GM12872 (cell line): Measurements from ENCODE around the gene FAM135A.

Source experiments
- TF ChIP-seq, protein P1 (sequence below): IDR thresholded peaks from 3 replicates; pipeline ENCODE4 v1.5.1; 2011; ENCODE audit warnings: low read depth, mild to moderate bottlenecking, low read length, moderate library complexity; ENCODE audit not compliant: insufficient read depth

The FAM135A gene

DNA sequence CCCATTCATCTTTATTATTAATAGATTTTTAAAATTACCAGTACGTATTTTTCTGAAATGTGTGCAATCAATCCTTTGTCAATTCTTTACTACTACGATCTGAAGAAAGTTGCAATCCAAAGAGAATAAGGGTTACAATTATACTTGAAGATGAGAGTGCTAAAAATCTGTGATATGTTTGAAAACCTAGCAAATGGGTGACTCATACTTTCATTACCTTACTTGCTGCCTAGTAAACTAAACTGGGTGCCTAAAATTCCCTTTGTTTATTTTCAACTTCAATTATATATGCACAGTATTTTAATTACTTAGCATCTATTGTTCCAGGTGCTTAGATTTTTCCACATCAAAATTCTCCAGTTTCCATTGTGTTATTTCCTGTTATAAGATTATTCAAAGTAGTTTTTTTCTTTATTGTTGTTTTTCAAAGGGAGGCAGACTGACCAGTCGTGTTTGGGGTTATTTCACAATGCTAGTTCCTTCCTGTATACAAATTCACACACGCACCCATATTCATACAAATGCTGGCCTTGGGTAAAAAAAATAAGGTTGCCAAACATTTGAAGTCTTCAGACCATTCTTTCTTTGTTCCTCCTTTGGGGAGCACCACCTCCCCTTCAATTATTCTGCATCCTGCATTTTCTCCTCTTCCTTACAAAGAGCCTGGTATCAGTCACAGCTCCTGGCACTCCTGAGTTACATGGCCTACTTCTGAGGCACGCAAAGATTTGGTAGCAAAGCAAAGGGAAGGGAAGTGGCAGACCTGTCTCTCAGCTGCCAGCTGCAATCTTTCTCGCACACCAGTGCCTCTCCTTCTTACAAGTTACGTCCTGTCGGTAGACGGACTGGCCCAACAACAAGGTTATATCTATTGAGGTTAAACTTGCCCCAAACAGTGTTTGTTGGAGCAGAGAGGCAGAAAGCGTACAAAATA, 16.2 kb upstream of the FAM135A start:
- TF ChIP-seq, protein P1, sequence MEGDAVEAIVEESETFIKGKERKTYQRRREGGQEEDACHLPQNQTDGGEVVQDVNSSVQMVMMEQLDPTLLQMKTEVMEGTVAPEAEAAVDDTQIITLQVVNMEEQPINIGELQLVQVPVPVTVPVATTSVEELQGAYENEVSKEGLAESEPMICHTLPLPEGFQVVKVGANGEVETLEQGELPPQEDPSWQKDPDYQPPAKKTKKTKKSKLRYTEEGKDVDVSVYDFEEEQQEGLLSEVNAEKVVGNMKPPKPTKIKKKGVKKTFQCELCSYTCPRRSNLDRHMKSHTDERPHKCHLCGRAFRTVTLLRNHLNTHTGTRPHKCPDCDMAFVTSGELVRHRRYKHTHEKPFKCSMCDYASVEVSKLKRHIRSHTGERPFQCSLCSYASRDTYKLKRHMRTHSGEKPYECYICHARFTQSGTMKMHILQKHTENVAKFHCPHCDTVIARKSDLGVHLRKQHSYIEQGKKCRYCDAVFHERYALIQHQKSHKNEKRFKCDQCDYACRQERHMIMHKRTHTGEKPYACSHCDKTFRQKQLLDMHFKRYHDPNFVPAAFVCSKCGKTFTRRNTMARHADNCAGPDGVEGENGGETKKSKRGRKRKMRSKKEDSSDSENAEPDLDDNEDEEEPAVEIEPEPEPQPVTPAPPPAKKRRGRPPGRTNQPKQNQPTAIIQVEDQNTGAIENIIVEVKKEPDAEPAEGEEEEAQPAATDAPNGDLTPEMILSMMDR, result no peak

DNA sequence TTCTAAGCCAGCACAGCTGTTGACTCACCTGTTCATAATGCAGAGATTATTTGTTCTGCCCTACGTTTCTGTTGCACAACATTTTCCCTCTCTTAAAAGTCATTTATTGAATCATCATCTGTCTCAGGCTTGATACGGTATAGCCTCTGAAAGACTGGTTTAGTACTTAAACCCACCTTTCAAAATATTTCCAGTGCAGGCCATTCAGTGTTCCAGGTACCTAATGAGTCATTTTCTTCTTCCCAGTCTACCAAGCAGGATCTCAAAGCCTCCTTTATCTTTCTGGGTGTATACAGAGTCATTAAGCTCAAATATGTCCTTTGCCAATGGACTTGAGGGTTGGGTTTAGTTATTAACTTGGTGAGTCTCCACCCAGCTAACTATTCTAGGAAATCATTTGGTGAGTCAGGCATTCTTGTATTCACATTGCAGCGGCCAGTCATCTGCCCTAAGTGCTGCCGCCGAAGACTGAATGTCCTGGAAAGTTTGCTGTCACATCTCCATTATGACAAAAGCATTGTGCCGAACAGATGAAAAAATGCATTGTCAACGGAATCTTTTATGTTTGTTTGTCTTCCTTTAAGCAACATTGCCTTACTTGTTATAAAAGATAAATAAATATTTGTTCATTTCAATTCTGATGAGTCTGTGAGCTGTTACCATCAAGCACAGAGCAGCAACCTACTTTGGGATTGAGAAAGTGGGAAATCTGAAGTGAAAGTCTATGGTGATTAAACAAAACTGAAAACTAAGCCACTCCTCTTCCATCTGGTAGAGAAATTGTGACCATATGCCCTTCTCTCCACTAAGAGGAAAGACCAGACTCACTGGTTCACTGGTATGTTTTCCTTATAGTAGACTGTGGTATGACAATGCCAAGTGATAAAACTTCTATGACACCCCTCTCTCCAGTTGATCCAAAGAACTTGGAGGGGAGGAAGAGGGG, 14.3 kb upstream of the FAM135A start:
- TF ChIP-seq, protein P1, result no peak

DNA sequence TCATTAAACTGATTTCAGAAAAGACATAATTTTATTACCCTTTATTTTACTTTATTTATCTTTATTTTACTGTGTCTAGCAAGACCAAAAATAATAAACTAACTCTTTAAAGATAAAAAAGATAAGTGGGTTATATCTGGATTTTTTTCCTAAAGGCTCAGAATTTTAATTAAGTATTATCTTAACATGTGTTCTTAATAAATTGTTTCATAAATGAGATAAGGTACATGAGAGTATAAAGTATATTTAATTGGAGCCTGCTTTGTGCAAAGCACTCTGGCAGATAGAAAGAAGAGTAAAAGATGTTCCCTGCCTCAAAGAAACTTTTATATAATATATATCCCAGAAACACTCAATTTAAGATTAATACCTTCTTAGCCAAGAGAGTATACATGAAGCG, 8.7 kb upstream of the FAM135A start:
- TF ChIP-seq, protein P1, result no peak

DNA sequence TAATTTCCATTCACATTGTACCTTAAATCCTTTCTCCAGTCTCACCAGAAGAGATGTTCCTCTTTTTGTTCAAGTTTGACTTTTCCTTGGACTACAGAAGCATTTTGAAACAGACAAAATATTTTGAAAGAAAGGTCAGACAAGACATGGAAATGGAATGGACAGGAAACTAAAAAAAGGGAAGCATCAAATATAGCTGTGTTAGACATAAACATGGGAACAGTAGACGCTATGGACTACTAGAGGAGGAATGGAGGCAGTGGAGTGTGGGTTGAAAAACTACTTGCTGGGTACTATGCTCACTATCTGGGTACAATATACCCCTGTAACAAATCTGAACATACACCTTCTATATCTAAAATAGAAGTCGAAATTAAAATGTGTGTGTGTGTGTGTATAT, 4.1 kb upstream of the FAM135A start:
- TF ChIP-seq, protein P1, result no peak

- TF ChIP-seq, protein P1, result no peak
Measured at GRCh38 chr6:70411542-70412251, 1.6 kb upstream of the FAM135A start.

DNA sequence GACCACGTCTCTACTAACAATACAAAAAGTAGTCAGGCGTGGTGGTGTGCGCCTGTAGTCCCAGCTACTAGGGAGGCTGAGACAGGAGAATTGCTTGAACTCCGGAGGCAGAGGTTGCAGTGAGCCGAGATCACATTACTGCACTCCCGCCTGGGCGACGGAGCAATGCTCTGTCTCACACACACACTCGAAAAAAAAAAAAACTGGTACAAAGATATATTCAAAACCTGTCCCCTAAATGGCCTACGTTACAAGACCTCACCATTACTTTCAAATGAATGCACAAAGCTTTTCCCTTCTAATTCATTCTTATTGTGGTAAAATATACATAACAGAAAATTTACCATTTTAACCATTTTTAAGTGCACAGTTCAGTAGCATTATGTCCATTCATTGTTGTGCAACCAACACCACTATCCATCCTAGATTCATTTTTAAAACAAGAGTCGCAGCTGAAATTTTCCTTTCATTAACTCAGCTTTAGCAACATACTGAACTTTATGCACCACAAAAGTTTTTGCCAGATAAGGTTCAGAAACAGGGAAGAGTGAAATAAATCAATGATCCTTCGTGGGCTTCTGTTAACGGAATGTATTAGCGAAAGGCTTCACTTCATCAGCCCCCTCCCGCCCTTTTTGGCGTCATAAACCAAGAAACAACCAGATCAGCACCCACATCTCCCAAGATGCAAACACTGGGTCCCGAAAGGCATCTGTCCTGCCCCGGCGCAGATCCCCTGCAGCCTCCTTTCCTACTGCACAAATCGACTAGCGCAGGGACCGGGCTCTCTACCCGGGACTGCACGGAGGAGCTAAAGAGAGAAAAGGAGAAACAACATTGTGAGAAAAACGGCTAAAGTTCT, 825 bp upstream of the FAM135A start:
- TF ChIP-seq, protein P1, result no peak
